Hepatocyte (in vitro differentiated cells): ENCODE measurements around the gene ZNF358.

Experiments
- EZH2 ChIP-seq: fragments of 200-600 bp; sonication (generic); IDR thresholded peaks from 2 replicates; pipeline ENCODE4 v1.6.1; 2016; ENCODE audit warnings: antibody characterized with exemption, mild to moderate bottlenecking, borderline replicate concordance
- TF ChIP-seq, protein P1 (sequence below): fragments of 200-600 bp; sonication (generic); IDR thresholded peaks from 2 replicates; pipeline ENCODE4 v1.5.1; 2016; ENCODE audit warnings: antibody characterized with exemption, mild to moderate bottlenecking; ENCODE audit not compliant: poor library complexity

DNA sequence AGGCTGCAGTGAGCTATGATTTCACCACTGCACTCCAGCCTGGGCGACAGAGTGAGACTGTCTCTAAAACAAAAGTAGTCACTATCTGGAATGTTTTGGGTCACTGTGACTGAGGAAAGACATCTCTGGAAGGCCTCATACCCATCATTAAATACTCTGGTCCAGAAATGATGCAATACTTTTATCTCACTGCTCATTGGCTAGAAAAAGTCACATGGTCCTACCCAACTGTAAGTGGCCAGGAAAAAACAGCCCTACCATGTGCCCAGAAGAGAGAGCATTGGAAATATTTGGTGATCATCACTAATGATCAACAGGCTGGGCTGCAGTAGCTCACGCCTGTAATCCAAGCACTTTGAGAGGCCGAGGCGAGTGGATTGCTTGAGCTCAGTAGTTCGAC is 49.4 kb downstream of the ZNF358 start:
- TF ChIP-seq, protein P1, sequence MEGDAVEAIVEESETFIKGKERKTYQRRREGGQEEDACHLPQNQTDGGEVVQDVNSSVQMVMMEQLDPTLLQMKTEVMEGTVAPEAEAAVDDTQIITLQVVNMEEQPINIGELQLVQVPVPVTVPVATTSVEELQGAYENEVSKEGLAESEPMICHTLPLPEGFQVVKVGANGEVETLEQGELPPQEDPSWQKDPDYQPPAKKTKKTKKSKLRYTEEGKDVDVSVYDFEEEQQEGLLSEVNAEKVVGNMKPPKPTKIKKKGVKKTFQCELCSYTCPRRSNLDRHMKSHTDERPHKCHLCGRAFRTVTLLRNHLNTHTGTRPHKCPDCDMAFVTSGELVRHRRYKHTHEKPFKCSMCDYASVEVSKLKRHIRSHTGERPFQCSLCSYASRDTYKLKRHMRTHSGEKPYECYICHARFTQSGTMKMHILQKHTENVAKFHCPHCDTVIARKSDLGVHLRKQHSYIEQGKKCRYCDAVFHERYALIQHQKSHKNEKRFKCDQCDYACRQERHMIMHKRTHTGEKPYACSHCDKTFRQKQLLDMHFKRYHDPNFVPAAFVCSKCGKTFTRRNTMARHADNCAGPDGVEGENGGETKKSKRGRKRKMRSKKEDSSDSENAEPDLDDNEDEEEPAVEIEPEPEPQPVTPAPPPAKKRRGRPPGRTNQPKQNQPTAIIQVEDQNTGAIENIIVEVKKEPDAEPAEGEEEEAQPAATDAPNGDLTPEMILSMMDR, result no peak
- TF ChIP-seq EZH2, result no peak
